ENCODE results near the gene APBB2.

GRCh38 chr4:41192136-41192535, 22.2 kb downstream of the APBB2 start:
- no peak for TF ChIP-seq POLR2AphosphoS5 (IDR thresholded peaks at IDR 0.05; ENCODE audit: borderline replicate concordance, low read depth, low read length)
- TF ChIP-seq EZH2 (IDR thresholded peaks at IDR 0.05): no peak
- TF ChIP-seq FOXP2 (optimal IDR thresholded peaks at IDR 0.05; ENCODE audit: control extremely low read depth, extremely low read length, insufficient read depth): no peak
